ENCODE results near the gene ETFDH.
"Not testable (repeated sequence)": the region's sequence is repeated elsewhere in the genome, so short reads cannot be mapped to it uniquely, and the experiment has no call there.

Gene ETFDH

GRCh38 chr4:158681629-158682028 is 9.5 kb downstream of the ETFDH start:
- no peak for DNase-seq (ENCODE audit: low read depth)

- no peak for DNase-seq (ENCODE audit: low read depth)
These were observed 10.0 kb downstream of the ETFDH start for GRCh38 chr4:158682066-158682465.

GRCh38 chr4:158688813-158689212 is 16.7 kb downstream of the ETFDH start:
- no peak for DNase-seq (ENCODE audit: low read depth)

- no peak for DNase-seq (ENCODE audit: low read depth)
These were observed 32.2 kb downstream of the ETFDH start for GRCh38 chr4:158704274-158704673.

GRCh38 chr4:158710814-158711213 is 38.7 kb downstream of the ETFDH start:
- peak; percentile 52 for DNase-seq (ENCODE audit: low read depth)

GRCh38 chr4:158712622-158713021 is 40.5 kb downstream of the ETFDH start:
- DNase-seq (ENCODE audit: low read depth): not testable (repeated sequence)

- DNase-seq (ENCODE audit: low read depth): no peak
These were observed 42.8 kb downstream of the ETFDH start for GRCh38 chr4:158714937-158715336.

GRCh38 chr4:158715802-158716201 is 43.7 kb downstream of the ETFDH start:
- no peak for DNase-seq (ENCODE audit: low read depth)

GRCh38 chr4:158721680-158722079 is 49.6 kb downstream of the ETFDH start:
- no peak for DNase-seq (ENCODE audit: low read depth)

GRCh38 chr4:158722291-158722916 is 50.3 kb downstream of the ETFDH start:
- DNase-seq (ENCODE audit: low read depth): peak; percentile 58

- peak; percentile 81 for DNase-seq (ENCODE audit: low read depth)
These were observed 51.1 kb downstream of the ETFDH start, which contains the start of gene PPID for GRCh38 chr4:158722917-158723793. TSS of gene PPID (minus strand) at chr4:158723396. CDS start at chr4:158723288, 108 bp downstream.

GRCh38 chr4:158724637-158725036 is 52.5 kb downstream of the ETFDH start:
- no peak for DNase-seq (ENCODE audit: low read depth)

GRCh38 chr4:158726633-158727032 is 54.5 kb downstream of the ETFDH start:
- no peak for DNase-seq (ENCODE audit: low read depth)

- DNase-seq (ENCODE audit: low read depth): no peak
These were observed 56.1 kb downstream of the ETFDH start for GRCh38 chr4:158728236-158728635.

GRCh38 chr4:158729716-158730559 is 57.8 kb downstream of the ETFDH start:
- DNase-seq (ENCODE audit: low read depth): peak; percentile 83

- no peak for DNase-seq (ENCODE audit: low read depth)
These were observed 66.8 kb downstream of the ETFDH start for GRCh38 chr4:158738866-158739265.

- DNase-seq (ENCODE audit: low read depth): no peak
These were observed 67.5 kb downstream of the ETFDH start for GRCh38 chr4:158739600-158739999.

- DNase-seq (ENCODE audit: low read depth): no peak
These were observed 69.4 kb downstream of the ETFDH start for GRCh38 chr4:158741326-158742021.

- not testable (repeated sequence) for DNase-seq (ENCODE audit: low read depth)
These were observed 74.4 kb downstream of the ETFDH start for GRCh38 chr4:158746537-158746936.

GRCh38 chr4:158750379-158750778 is 78.3 kb downstream of the ETFDH start:
- DNase-seq (ENCODE audit: low read depth): peak; percentile 96

GRCh38 chr4:158754385-158755180 is 82.5 kb downstream of the ETFDH start:
- peak; percentile 92 for DNase-seq (ENCODE audit: low read depth)
